Left lobe of liver (tissue), 2 donors: Measurements from ENCODE around the gene MYB. TPM values are rescaled to one million over a fixed set of nuclear protein-coding genes. Genes with fewer than 3 reads are reported as not detected.
"Not testable (repeated sequence)": the region's sequence is repeated elsewhere in the genome, so short reads cannot be mapped to it uniquely, and the experiment has no call there.

ENCODE experiments used
- ATAC-seq: fragments of 200-7000 bp; cut with Tn5 transposase; one replicate; pipeline ENCODE4 v1.9.1; 2020; ENCODE audit warnings: mild to moderate bottlenecking, moderate library complexity
- DNase-seq: peaks from one replicate; pipeline ENCODE4 v3.0.0-alpha.2; 2020; ENCODE audit warnings: low spot score
- total RNA-seq: library from RNA; stranded (reverse); gene quantifications from one replicate; pipeline ENCODE4 v1.2.1, GENCODE V29; 2021
- donor health status: DM: no; HTN: no; CAD: no; lungs with moderate emphysema.
- donor health status: DM: no; HTN: yes; CAD: no.

MYB gene
- total RNA-seq, 1 donor from 2014 or later, result 0.18 TPM

DNA sequence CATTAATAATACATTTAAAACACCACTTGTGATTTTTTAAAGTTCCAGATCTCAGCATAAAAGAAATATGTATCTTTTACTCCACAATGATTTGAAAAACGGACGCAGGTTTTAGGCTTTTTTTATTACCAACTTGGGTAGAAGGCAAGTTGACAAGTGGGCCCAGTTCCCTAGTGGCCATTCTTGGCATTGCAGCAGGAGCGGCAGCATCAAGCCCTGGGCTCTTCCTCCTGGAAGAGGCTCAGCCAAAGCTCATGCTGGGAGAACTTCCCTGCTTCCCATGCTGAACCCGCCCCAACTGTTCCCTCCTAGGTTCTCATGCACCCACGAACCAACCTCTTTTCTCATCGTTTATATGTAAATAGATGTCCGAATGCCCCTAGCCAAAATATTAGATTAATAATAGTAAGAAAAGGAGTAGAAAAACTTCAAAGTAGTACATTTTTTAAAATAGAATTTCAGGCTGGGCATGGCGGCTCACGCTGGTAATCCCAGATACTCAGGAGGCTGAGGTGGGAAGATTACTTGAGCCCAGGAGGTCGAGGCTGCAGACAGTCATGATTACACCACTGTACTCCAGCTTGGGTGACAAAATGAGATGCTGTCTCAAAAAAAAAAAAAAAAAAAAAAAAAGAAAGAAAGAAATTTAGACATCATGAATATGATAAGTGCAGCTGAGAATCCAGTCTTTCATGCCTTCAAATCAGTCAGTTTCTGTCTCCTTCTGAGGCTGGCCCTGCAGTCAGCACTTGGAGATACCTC, 18.2 kb upstream of the MYB start:
- no peak for DNase-seq
- peak; percentile 62 for ATAC-seq

DNA sequence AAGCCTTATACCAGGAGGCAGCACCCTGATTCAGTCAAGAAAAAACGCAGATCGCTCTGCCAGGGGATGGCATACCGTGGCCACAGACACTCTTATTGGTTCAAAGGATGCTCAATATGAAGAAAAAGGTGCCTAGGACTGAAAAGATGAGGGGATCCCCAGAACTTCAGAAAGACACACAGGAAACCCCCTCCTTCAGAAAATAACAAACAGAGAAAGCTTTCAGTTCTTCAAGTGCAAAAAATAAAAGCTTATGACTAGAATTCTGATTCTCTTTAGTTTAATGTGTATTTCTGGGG, 17.7 kb upstream of the MYB start:
- ATAC-seq, result no peak
- DNase-seq, result no peak

DNA sequence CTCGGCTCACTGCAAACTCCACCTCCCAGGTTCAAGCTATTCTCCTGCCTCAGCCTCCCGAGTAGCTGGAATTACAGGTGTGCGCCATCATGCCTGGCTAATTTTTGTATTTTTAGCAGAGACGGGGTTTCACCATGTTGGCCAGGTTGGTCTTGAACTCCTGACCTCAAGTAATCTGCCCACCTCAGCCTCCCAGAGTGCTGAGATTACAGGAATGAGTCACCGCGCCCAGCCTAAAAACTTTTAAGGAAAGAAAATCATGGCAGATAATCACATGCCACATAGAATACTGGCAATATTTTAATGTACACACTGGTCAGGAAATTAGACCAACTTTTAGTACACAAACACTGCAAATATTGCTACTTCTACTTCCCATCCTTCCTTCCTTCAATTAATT, 16.7 kb upstream of the MYB start:
- ATAC-seq, DNase-seq: not testable (repeated sequence)

DNA sequence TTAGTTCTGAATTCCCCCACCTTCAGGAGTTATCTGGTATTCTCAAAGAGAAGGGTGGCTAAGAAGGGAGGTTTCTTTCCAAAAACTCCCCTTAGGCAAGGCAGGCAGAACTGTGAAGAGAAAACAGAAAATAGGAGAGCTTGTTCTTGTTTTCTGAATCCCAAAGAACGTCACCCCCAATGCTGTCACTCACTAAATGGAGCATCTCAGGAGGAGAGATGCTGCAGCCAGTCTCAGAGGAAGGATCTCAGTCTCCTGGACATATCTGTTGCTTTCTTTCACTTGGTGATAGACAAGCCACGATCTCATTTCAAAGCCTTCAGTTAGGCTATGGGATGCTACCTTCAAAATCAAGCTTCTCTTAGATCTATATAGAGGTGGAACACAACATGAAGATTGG, 16.1 kb upstream of the MYB start:
- DNase-seq (no peak), ATAC-seq (no peak)

DNA sequence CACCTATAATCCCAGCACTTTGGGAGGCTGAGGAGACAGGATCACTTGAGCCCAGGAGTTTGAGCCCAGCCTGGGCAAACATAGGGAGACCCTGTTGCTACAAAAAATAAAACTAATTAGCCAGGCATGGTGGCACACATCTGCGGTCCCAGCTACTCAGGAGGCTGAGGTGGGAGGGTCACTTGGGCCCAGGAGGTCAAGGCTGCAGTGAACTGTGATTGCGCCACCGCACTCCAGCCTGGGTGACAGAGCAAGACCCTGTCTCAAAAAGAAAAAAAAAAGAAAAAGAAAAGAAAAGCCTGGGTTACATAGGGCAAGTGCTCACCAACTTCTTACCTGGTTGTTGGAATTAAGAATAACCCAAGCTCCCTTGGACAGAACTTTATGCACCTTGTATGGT, 14.6 kb upstream of the MYB start:
- ATAC-seq, result no peak

DNA sequence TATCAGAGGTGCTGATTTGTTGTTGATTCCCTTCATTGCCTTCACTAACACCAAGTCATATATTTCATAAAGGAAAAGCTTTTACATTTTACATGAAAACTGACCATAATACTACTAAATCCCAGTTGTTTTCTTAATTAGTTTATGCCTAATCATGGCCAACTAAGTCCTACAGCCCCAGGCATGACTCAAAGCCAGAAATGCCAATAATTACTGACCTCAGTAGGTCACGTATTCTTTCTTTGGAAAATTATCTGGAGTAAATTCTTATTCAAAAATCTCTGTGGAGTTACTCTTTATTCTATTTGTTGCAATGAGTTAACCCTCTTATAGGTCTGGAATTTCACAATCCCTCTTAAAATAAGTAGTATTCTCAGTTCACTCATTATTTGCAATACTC, 13.5 kb upstream of the MYB start:
- no peak for ATAC-seq

More for the DNA sequence above, 14.6 kb upstream of the MYB start:
- DNase-seq, result no peak

DNA sequence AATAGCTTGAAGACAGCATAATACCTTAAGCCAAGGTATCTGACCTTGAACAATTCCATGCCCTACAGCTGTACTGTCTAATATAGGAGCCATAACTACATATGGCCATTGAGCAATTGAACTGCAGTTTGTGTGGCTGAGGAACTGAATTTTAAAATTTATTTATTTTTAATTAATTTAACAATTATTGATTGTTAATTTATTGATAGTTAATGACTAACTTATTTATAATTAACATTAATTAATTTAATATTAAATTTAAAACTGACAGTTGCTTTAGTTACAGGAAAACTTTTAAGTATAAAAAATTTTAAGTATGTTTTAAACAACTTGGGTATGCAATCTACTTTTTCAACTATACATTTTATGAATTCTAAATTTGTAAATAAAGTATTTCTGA, 12.3 kb upstream of the MYB start:
- ATAC-seq (no peak), DNase-seq (no peak)

More for the DNA sequence above, 13.5 kb upstream of the MYB start:
- DNase-seq, result no peak

DNA sequence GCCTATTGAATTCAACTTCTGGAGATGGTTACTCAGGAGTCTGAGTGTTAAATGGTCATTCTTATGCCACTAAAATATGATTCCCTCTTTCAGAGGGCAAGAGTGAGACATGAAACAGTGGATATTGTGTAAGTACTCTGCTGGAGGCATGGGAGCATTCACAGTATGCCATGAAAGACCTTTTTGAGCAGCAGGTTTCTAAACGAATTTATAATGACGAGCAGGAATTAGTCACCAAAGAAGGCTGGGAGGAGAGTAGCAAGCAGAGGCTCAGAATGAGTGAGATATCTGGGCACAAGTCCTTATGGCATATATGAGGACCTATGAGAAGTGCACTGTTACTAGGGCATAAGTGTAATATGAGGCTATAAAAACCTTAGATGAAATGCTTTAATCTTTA, 10.9 kb upstream of the MYB start:
- no peak for ATAC-seq
- no peak for DNase-seq

DNA sequence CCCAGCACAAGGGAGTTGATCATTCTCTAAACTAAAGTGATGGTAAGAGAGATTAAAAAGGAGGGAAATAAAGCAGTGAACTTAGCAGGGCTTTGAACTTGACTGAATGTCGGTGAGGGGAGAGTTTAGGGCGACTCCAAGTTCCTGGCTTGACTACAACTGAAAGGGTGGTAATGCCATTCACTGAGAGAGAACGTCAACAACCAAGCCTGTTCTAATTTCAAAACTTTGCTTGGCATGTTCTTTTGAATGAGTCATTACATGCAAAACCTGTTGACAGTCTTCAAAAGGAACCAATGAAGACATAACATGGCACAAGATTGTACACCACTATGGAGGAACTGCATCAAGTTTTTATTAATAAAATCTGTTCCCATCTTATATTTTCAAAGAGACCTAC, 10.3 kb upstream of the MYB start:
- DNase-seq (no peak), ATAC-seq (no peak)

DNA sequence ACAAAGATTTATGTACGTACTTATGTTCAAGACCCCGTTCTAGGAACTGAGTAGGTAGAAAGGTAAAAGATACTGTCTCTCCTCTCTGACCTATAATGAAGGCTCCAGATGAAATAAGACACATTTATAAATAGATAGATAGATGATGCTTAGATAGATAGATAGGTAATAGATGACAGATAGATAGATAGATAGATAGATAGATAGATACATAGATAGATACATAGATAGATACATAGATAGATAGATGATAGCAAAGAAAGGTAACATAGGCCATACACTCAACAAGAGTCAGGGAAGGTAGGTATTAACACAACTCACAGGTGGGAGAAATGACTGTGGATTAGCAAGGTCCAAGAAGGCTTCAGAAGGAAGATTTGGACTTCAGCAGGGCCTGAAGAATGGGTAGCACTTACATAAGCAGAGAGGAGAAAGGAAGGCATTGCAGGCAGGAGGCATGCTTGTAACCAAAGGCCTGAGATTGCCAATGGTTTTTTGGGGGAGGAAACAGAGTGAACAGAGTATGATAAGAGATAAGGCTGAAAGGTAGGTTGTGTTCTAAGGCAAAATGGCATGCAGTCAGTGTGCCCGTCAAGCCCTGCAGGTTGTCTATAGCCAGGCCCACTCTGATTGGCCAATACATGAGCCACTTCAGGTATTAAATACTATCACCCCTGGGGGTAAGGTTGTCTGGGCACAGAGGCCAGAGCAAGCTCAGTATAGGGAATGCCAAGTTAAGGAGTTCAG, 7.7 kb upstream of the MYB start:
- no peak for DNase-seq
- no peak for ATAC-seq

DNA sequence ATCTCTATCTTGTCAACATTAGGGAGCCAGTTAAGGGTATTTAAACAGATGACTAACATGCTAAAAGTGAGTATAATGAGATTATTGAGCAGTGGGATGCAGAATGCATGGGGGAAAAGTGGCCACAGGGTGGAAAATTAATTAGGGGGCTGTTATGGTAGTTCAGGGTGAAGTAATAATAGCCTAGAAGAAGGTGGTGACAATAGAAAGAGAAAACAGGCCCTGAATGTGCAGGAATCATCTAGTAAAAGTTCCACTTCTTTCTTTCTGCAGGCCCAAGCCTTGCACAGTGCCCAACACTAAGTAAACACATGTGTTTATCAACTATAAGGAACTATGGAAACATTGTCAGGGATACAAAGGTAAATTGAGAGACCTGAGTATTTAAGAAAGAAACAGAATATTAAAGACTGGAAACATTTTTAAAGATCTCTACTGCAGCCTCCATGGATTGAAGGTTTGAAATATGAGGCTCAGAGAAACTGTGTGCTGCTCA, 7.1 kb upstream of the MYB start:
- ATAC-seq, result no peak

DNA sequence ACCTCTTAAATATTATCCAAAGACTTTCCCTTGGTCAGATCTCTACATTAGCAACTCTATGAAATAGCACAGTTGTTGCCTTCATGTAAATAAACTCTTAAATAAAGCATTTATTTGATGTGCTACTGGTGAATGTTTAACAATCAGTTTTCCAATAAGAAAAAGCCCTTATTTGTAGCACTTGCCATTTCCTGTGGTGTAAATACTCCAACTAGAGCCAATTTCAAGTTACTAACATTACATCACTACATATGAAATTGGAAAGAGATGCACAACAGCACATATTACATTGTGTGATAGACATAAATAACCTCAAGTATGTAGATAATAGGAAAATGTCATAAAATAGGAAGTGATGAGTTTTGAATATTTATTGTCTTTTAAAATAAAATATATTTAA, 5.0 kb upstream of the MYB start:
- no peak for ATAC-seq

More for the DNA sequence above, 7.1 kb upstream of the MYB start:
- no peak for DNase-seq

DNA sequence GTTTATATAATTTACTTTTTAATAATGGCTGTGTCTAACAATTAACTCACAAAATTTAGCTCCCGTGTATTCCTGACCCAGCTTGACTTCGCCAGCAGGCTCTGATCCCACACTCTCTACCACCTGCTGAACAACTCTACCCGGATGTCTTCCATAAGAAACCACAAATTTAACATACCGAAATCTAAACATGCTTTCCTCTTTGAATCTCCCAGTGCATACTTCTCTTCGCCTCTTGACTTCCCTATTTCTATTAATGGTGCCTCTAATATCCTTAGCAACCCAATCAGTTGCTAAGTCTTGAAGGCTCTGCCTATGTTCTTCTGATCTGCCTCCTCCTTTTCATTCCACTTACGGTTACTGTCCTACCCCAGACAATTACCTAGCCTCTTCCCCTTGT, 4.6 kb upstream of the MYB start:
- ATAC-seq (no peak), DNase-seq (no peak)

More for the DNA sequence above, 5.0 kb upstream of the MYB start:
- no peak for DNase-seq

DNA sequence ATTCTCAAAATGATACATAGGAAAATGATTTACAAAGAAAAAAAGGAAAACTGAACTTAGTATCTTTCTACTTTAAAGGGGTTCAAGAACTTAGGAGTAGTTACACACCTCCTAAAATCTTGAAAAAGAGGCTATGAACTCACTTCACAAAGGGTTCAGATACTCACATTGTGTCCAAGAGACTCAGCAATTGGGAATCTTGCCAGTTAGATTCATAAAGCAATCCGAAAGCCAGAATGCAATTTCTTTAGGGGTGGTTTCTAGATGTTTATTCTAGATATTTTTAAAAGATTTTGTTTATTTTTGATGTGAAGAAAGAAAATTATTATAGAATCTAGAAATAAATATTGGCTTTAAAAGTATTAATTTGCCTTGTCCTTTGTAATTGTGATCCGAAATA, 1.7 kb upstream of the MYB start:
- DNase-seq (no peak), ATAC-seq (no peak)

DNA sequence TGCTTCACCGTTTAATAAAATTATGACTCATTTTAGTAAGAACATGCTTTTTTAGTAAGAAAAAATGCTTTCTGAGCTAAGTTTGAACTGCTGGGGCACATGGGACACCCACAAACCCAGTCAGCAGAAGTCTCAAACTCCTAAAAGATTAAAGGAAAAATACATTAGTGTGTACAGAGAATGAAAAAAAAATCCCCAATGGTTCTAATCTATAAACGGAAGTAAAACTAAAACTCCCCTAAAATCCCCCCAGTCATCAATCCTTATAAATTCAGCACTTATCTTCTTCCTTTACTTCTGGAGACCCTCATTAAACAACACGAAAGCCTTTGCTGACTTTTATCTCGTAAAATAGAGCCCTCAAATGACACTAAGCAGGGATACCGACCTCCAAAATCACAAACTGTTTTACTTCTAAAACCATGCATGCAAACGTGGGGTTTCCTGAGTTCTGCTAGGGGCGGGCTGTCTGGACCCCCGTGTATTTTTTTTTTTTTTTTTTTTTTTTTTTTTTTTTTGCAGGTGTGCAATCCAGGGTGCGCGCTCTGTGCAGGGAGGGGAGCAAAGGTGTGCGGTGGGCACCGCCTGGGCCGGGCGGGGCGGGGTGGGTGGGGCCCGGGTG, 1.1 kb upstream of the MYB start:
- no peak for DNase-seq
- no peak for ATAC-seq

DNA sequence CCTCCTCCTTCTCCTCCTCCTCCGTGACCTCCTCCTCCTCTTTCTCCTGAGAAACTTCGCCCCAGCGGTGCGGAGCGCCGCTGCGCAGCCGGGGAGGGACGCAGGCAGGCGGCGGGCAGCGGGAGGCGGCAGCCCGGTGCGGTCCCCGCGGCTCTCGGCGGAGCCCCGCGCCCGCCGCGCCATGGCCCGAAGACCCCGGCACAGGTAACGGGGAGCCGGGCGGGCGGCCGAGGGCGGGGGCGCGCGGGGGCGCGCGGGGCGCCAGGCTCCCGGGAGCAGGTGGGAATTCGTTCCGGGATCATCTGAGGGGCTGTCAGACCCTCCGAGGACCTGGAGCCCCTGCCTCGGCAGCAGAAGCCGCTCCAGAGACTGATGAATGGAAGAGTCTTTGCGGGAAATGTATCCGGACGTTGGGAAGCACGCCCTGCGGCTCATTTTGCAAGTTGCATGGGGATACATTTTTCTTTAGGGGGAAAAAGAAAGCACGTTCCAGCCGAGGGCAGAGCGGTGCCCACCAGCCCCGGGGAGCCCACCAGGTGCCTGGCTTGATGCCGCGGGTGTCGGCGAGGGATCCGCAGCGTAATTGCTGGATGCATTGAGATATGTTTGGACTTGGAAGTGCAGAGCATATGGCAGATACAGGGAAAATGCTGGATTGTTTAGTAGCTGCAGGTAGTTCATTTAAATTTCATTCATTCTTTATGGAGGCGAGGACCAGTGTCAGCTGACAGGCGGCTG, 394 bp downstream of the MYB start:
- no peak for DNase-seq
- ATAC-seq, result peak; percentile 1

DNA sequence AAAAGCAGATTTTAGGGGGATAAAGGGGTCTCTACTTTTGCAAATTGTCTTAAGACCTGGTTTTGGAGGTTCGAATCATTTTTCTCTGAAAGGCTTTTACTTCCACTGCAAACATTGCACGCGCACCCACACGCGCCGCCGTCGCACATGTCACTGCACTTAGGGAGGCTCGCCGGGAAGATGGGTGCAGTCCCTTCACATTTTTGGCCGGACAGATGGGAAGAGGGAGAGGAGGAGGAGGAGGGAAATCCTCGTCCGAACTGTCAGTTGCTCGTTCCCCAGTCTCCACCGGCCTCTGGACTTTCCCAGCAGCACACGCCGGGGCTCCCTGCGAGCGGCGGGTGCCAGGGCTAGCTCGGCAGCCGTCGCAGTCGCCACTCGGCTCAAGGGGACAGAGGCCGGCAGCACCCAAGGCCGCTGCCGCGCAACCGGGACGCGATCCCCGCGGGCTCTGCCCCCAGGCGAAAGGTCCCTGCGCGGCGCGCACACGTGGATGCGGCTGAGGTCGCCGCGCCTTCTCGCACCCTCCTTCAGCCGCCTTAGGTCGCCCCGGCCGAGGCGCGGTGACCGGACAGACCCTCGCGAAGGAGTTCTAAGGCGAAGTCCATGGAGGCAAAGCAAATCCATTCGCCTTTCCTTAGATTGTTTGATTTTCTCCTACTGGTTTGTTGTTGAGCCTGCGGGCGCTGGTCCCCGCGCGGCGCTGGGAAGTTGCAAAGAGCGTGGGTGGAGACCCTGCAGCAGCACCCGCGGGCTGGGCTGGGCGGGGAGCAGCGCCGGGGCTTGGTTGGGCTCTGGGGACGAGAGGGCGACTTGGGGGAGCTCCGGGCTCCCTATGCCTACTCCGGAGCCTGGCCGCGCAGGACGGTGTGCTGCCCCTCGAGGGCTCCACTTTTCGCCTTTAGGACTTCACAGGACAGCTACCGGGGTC, 1.2 kb downstream of the MYB start:
- DNase-seq, result peak; percentile 54
- ATAC-seq, result peak; percentile 73

DNA sequence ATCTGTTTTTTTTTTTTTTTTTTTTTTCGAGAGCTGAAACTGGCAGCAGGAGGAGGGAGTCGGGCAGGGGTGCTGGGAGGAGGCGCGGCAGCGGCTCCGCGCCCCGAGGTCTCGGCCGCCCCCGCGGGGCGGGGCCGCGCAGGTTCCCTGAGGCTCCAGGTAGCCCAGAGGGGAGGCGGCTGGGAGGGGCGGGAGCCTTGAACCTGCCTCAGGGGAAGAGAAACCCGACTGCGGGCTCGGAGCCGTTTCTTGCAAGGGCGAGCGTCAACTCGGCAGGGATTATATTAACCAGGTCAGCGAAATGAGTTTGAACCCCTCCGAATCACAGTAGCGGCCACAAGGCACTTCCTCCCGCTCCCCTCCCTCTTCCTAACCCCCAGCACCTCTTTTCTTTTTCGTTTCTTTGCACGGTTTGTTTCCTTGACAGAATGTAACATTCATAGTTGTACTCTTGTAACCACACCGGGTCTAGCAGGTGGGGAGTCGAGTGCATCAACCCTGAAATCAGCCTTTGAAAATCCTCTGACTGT, 2.0 kb downstream of the MYB start:
- DNase-seq, result peak; percentile 51
- ATAC-seq, result peak; percentile 50

DNA sequence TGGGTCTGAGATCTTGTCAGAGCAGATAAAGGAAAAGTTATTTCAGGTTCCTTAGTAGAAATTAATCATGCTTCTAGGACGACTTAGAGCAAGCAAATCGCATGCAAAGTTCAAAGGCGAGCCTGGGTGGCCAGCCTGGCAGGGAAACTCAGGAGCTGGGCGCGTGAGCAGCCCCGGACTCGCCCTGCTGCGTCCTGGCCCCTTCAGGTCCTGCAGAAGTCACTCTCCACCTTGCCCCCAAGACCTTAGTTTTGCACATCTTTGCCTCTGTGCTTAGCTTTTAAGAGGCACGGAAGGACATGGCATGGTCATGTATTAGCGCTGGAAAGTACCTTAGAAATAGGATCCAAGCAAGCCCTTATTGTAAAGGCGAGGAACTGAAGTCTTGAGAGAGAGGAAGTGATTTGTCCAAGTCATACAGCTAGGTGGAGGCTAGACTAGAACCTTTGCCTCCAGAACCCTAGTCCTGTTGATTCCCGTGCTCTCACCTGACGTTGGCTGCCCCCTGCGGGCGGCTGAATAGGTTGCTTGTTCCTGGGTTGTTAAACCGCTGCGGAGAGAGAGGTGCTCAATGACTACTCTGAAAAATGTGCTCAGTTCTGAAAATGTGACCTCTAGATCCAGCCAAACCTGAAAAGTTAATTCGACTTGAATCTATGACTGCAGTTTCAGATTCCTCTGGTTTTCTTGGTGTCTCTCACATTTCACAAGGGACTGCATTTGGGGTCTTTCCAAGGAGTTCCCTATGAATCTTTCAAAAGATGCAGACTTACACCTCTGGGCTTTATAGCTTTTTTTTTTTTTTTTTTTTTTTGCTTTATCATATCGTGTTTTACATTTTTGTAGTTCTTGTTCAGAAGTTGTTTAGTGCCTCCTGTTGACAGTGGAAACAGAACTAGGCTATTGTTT, 2.7 kb downstream of the MYB start:
- peak; percentile 72 for ATAC-seq
- peak; percentile 68 for DNase-seq
